ENCODE results near the gene CACNG1.

CACNG1 gene

GRCh38 chr17:67032382-67032781 is 12.0 kb upstream of the CACNG1 start:
- Histone ChIP-seq H3K9ac (ENCODE audit: low read length) (no peak overlapping the region), H3K23ac (ENCODE audit: low read length in 2 of 2) (no peak overlapping the region), H2BK120ac (ENCODE audit: low read depth, low read length) (no peak overlapping the region), H3K79me1 (replicated peaks; ENCODE audit: low read length, poor library complexity, severe bottlenecking) (no peaks in the 10 kb centered on the region), H3K9me3 (ENCODE audit: control insufficient read depth, low read length) (peaks cover 11% of the 10 kb centered on the region), H2BK5ac (ENCODE audit: low read depth, low read length, poor library complexity, severe bottlenecking) (no peak overlapping the region), H3K18ac (ENCODE audit: low read depth in 1 of 2, low read length in 2 of 2) (no peak overlapping the region), H3K4me3 (ENCODE audit: insufficient read depth in 1 of 2, low read depth in 1 of 2, low read length in 2 of 2) (no peak overlapping the region), H2BK12ac (ENCODE audit: low read length in 2 of 2) (no peak overlapping the region), H3K27ac (ENCODE audit: low read length, poor library complexity, severe bottlenecking) (no peak overlapping the region), H3K14ac (ENCODE audit: low read length in 2 of 2) (no peak overlapping the region), H3K36me3 (ENCODE audit: control insufficient read depth in 1 of 2, insufficient read depth in 2 of 2, low read depth in 1 of 2, low read length in 2 of 2) (no peaks in the 10 kb centered on the region), H2AFZ (ENCODE audit: low read depth, low read length) (no peak overlapping the region), H2AK5ac (ENCODE audit: low read length, severe bottlenecking) (no peak overlapping the region), H4K91ac (ENCODE audit: low read length) (no peak overlapping the region), H3K4me2 (ENCODE audit: low read length, poor library complexity, severe bottlenecking) (no peak overlapping the region), H3K27me3 (ENCODE audit: control insufficient read depth in 1 of 2, insufficient read depth in 1 of 2, low read length in 2 of 2) (peaks cover 23 to 35% of the 10 kb centered on the region in 2 experiments), H2BK15ac (ENCODE audit: low read depth, poor library complexity, severe bottlenecking) (no peak overlapping the region), H4K8ac (ENCODE audit: low read length) (no peak overlapping the region), H3K4me1 (ENCODE audit: control insufficient read depth, insufficient read depth, low read depth, low read length) (no peaks in the 10 kb centered on the region), H3K4ac (ENCODE audit: low read depth in 1 of 2, low read length in 2 of 2) (no peak overlapping the region)
- WGBS = 85% methylated on average over 14 of the region's 14 CpGs
- DNase-seq = no peak

- WGBS = 95% methylated on average over 6 of the region's 13 CpGs
- Histone ChIP-seq H2BK12ac (ENCODE audit: low read length in 2 of 2) (no peak overlapping the region), H2BK5ac (ENCODE audit: low read depth, low read length, poor library complexity, severe bottlenecking) (no peak overlapping the region), H2AK5ac (ENCODE audit: low read length, severe bottlenecking) (no peak overlapping the region), H3K36me3 (ENCODE audit: control insufficient read depth in 1 of 2, insufficient read depth in 2 of 2, low read depth in 1 of 2, low read length in 2 of 2) (no peaks in the 10 kb centered on the region), H3K79me1 (replicated peaks; ENCODE audit: low read length, poor library complexity, severe bottlenecking) (no peaks in the 10 kb centered on the region), H3K14ac (ENCODE audit: low read length in 2 of 2) (no peak overlapping the region), H3K9me3 (ENCODE audit: control insufficient read depth, low read length) (peaks cover 11% of the 10 kb centered on the region), H4K8ac (ENCODE audit: low read length) (no peak overlapping the region), H2AFZ (ENCODE audit: low read depth, low read length) (no peak overlapping the region), H3K27ac (ENCODE audit: low read length, poor library complexity, severe bottlenecking) (no peak overlapping the region), H3K4me2 (ENCODE audit: low read length, poor library complexity, severe bottlenecking) (no peak overlapping the region), H3K9ac (ENCODE audit: low read length) (no peak overlapping the region), H3K4ac (ENCODE audit: low read depth in 1 of 2, low read length in 2 of 2) (no peak overlapping the region), H3K23ac (ENCODE audit: low read length in 2 of 2) (no peak overlapping the region), H2BK120ac (ENCODE audit: low read depth, low read length) (no peak overlapping the region), H3K18ac (ENCODE audit: low read depth in 1 of 2, low read length in 2 of 2) (no peak overlapping the region), H3K4me3 (ENCODE audit: insufficient read depth in 1 of 2, low read depth in 1 of 2, low read length in 2 of 2) (no peak overlapping the region), H2BK15ac (ENCODE audit: low read depth, poor library complexity, severe bottlenecking) (no peak overlapping the region), H3K4me1 (ENCODE audit: control insufficient read depth, insufficient read depth, low read depth, low read length) (no peaks in the 10 kb centered on the region), H3K27me3 (ENCODE audit: control insufficient read depth in 1 of 2, insufficient read depth in 1 of 2, low read length in 2 of 2) (peaks cover 24 to 37% of the 10 kb centered on the region in 2 experiments), H4K91ac (ENCODE audit: low read length) (no peak overlapping the region)
- DNase-seq = no peak
Measured at GRCh38 chr17:67032985-67033384, 11.4 kb upstream of the CACNG1 start.

- H4K91ac ChIP-seq (ENCODE audit: low read length) = no peak overlapping the region
- H2BK5ac ChIP-seq (ENCODE audit: low read depth, low read length, poor library complexity, severe bottlenecking) = no peak overlapping the region
- no peak overlapping the region for H3K4me2 ChIP-seq (ENCODE audit: low read length, poor library complexity, severe bottlenecking)
- no peak overlapping the region for H3K4me3 ChIP-seq (ENCODE audit: insufficient read depth in 1 of 2, low read depth in 1 of 2, low read length in 2 of 2)
- H3K9me3 ChIP-seq (ENCODE audit: control insufficient read depth, low read length) = peaks cover 11% of the 10 kb centered on the region
- H3K4ac ChIP-seq (ENCODE audit: low read depth in 1 of 2, low read length in 2 of 2) = no peak overlapping the region
- H3K36me3 ChIP-seq (ENCODE audit: control insufficient read depth in 1 of 2, insufficient read depth in 2 of 2, low read depth in 1 of 2, low read length in 2 of 2) = no peaks in the 10 kb centered on the region
- H2BK12ac ChIP-seq (ENCODE audit: low read length in 2 of 2) = no peak overlapping the region
- H3K27ac ChIP-seq (ENCODE audit: low read length, poor library complexity, severe bottlenecking) = no peak overlapping the region
- H2AK5ac ChIP-seq (ENCODE audit: low read length, severe bottlenecking) = no peak overlapping the region
- H2BK120ac ChIP-seq (ENCODE audit: low read depth, low read length) = no peak overlapping the region
- no peak overlapping the region for H3K23ac ChIP-seq (ENCODE audit: low read length in 2 of 2)
- no peak overlapping the region for H4K8ac ChIP-seq (ENCODE audit: low read length)
- H3K18ac ChIP-seq (ENCODE audit: low read depth in 1 of 2, low read length in 2 of 2) = no peak overlapping the region
- no peaks in the 10 kb centered on the region for H3K4me1 ChIP-seq (ENCODE audit: control insufficient read depth, insufficient read depth, low read depth, low read length)
- 86% methylated on average over 6 of the region's 9 CpGs for WGBS
- no peak overlapping the region for H3K9ac ChIP-seq (ENCODE audit: low read length)
- H3K14ac ChIP-seq (ENCODE audit: low read length in 2 of 2) = no peak overlapping the region
- H3K27me3 ChIP-seq (ENCODE audit: control insufficient read depth in 1 of 2, insufficient read depth in 1 of 2, low read length in 2 of 2) = peaks cover 30 to 41% of the 10 kb centered on the region in 2 experiments
- H3K79me1 ChIP-seq (replicated peaks; ENCODE audit: low read length, poor library complexity, severe bottlenecking) = no peaks in the 10 kb centered on the region
- H2BK15ac ChIP-seq (ENCODE audit: low read depth, poor library complexity, severe bottlenecking) = no peak overlapping the region
- DNase-seq = no peak
- no peak overlapping the region for H2AFZ ChIP-seq (ENCODE audit: low read depth, low read length)
Measured at GRCh38 chr17:67033613-67034012, 10.7 kb upstream of the CACNG1 start.

GRCh38 chr17:67035131-67036083 is 8.9 kb upstream of the CACNG1 start:
- no peak for DNase-seq
- H3K9ac ChIP-seq (ENCODE audit: low read length) = no peak overlapping the region

More at GRCh38 chr17:67035131-67036083, 8.9 kb upstream of the CACNG1 start:
- Histone ChIP-seq H2BK120ac (ENCODE audit: low read depth, low read length) (no peak overlapping the region), H2BK15ac (ENCODE audit: low read depth, poor library complexity, severe bottlenecking) (no peak overlapping the region), H2AFZ (ENCODE audit: low read depth, low read length) (no peak overlapping the region), H3K4me2 (ENCODE audit: low read length, poor library complexity, severe bottlenecking) (no peak overlapping the region), H3K4me3 (ENCODE audit: insufficient read depth in 1 of 2, low read depth in 1 of 2, low read length in 2 of 2) (no peak overlapping the region), H3K4me1 (ENCODE audit: control insufficient read depth, insufficient read depth, low read depth, low read length) (no peaks in the 10 kb centered on the region), H2BK5ac (ENCODE audit: low read depth, low read length, poor library complexity, severe bottlenecking) (no peak overlapping the region), H3K4ac (ENCODE audit: low read depth in 1 of 2, low read length in 2 of 2) (no peak overlapping the region), H3K9me3 (ENCODE audit: control insufficient read depth, low read length) (peaks cover 11% of the 10 kb centered on the region), H3K18ac (ENCODE audit: low read depth in 1 of 2, low read length in 2 of 2) (no peak overlapping the region), H3K27me3 (ENCODE audit: control insufficient read depth in 1 of 2, insufficient read depth in 1 of 2, low read length in 2 of 2) (peaks cover 36 to 46% of the 10 kb centered on the region in 2 experiments), H3K27ac (ENCODE audit: low read length, poor library complexity, severe bottlenecking) (no peak overlapping the region), H2BK12ac (ENCODE audit: low read length in 2 of 2) (no peak overlapping the region), H3K79me1 (replicated peaks; ENCODE audit: low read length, poor library complexity, severe bottlenecking) (no peaks in the 10 kb centered on the region), H2AK5ac (ENCODE audit: low read length, severe bottlenecking) (no peak overlapping the region), H4K91ac (ENCODE audit: low read length) (no peak overlapping the region), H3K14ac (ENCODE audit: low read length in 2 of 2) (no peak overlapping the region), H3K36me3 (ENCODE audit: control insufficient read depth in 1 of 2, insufficient read depth in 2 of 2, low read depth in 1 of 2, low read length in 2 of 2) (no peaks in the 10 kb centered on the region), H4K8ac (ENCODE audit: low read length) (no peak overlapping the region), H3K23ac (ENCODE audit: low read length in 2 of 2) (no peak overlapping the region)
- WGBS = 83% methylated on average over 11 of the region's 11 CpGs
